Fibroblast of the aortic adventitia (primary cell): ENCODE results near the gene IL11RA. TPM values are rescaled to one million over a fixed set of nuclear protein-coding genes. Genes with fewer than 3 reads are reported as not detected.
A peak's percentile ranks its signal among the peaks of the same experiment; 100 is the strongest.

Source experiments
- DNase-seq: peaks from one replicate; pipeline ENCODE4 v3.0.0-alpha.2; 2010; ENCODE audit warnings: low read depth
- H3K4me3 ChIP-seq: 2 replicates; pipeline ENCODE4 v1.5.1; 2011; ENCODE audit warnings: low read depth, mild to moderate bottlenecking, control low read depth, low read length, moderate library complexity
- small RNA-seq: library from RNA; depleted of rRNA; stranded (forward); fragments of <200 nt; gene quantifications from one replicate; pipeline ENCODE3, GENCODE V24; 2012
- total RNA-seq: library from RNA; depleted of rRNA; stranded (reverse); fragments of >200 nt; gene quantifications from 2 replicates; pipeline ENCODE4 v1.2.3, GENCODE V29; 2012; ENCODE audit warnings: low replicate concordance
- TF ChIP-seq, protein P1 (sequence below): IDR thresholded peaks from 2 replicates; pipeline ENCODE4 v1.5.1; 2011; ENCODE audit warnings: mild to moderate bottlenecking, low read length, control low read depth, inconsistent platforms; ENCODE audit not compliant: insufficient read depth

Gene IL11RA
- total RNA-seq, 1 donor: 23.8 TPM

- DNase-seq: no peak
- TF ChIP-seq, protein P1, sequence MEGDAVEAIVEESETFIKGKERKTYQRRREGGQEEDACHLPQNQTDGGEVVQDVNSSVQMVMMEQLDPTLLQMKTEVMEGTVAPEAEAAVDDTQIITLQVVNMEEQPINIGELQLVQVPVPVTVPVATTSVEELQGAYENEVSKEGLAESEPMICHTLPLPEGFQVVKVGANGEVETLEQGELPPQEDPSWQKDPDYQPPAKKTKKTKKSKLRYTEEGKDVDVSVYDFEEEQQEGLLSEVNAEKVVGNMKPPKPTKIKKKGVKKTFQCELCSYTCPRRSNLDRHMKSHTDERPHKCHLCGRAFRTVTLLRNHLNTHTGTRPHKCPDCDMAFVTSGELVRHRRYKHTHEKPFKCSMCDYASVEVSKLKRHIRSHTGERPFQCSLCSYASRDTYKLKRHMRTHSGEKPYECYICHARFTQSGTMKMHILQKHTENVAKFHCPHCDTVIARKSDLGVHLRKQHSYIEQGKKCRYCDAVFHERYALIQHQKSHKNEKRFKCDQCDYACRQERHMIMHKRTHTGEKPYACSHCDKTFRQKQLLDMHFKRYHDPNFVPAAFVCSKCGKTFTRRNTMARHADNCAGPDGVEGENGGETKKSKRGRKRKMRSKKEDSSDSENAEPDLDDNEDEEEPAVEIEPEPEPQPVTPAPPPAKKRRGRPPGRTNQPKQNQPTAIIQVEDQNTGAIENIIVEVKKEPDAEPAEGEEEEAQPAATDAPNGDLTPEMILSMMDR: no peak
- no peak overlapping the region for H3K4me3 ChIP-seq
These were observed 57.4 kb downstream of the IL11RA start for GRCh38 chr9:34709196-34709978.

GRCh38 chr9:34710023-34710422, 58.0 kb downstream of the IL11RA start, which contains the start of gene CCL21:
CCL21 (minus strand) TSS chr9:34710136; CDS start chr9:34710066, 70 bp downstream.
- TF ChIP-seq, protein P1: no peak
- H3K4me3 ChIP-seq: no peak within 1 kb of the TSS

More at GRCh38 chr9:34710023-34710422, 58.0 kb downstream of the IL11RA start, which contains the start of gene CCL21:
- peak; percentile 73 for DNase-seq

Small RNAs within 50 kb of the gene (small RNA-seq; reads per million reads assigned to genes)
- not detected for gene CCL27

Other genes with a start within 250 kb of the IL11RA start
- 6.1 and 7.0 TPM in 2 replicates for gene FAM219A, start 193.6 kb upstream of the IL11RA start, total RNA-seq
- 1.1 TPM in 1 of 2 replicates, not detected in the other for gene DNAI1, start 193.4 kb upstream of the IL11RA start, total RNA-seq
- not detected in 2 replicates for gene ENHO, start 129.2 kb upstream of the IL11RA start, total RNA-seq
- gene CNTFR, start 62.5 kb upstream of the IL11RA start, total RNA-seq: 1.3 TPM in 1 of 2 replicates, not detected in the other
- gene RPP25L, start 40.1 kb upstream of the IL11RA start, total RNA-seq: 9.2 and 9.6 TPM in 2 replicates
- gene DCTN3, start 31.7 kb upstream of the IL11RA start, total RNA-seq: 36.9 and 88.1 TPM in 2 replicates
- 0.09 and 0.74 TPM in 2 replicates for gene ARID3C, start 23.1 kb upstream of the IL11RA start, total RNA-seq
- 71.3 and 97.8 TPM in 2 replicates for gene SIGMAR1, start 14.4 kb upstream of the IL11RA start, total RNA-seq
- 22.8 and 26.8 TPM in 2 replicates for gene GALT, start 5.5 kb upstream of the IL11RA start, total RNA-seq
- gene CCL27, start 10.5 kb downstream of the IL11RA start, total RNA-seq: not detected in 2 replicates
- gene CCL19, start 39.1 kb downstream of the IL11RA start, total RNA-seq: not detected in 2 replicates
- not detected in 2 replicates for gene CCL21, start 58.0 kb downstream of the IL11RA start, total RNA-seq